Measurements from ENCODE around the gene EIF4H. TPM values are rescaled to one million over a fixed set of nuclear protein-coding genes. Genes with fewer than 3 reads are reported as not detected.
"Not testable (repeated sequence)": the region's sequence is repeated elsewhere in the genome, so short reads cannot be mapped to it uniquely, and the experiment has no call there.

The EIF4H gene
- total RNA-seq, 2 experiments from 2014 or later, result 461 to 464 TPM

DNA sequence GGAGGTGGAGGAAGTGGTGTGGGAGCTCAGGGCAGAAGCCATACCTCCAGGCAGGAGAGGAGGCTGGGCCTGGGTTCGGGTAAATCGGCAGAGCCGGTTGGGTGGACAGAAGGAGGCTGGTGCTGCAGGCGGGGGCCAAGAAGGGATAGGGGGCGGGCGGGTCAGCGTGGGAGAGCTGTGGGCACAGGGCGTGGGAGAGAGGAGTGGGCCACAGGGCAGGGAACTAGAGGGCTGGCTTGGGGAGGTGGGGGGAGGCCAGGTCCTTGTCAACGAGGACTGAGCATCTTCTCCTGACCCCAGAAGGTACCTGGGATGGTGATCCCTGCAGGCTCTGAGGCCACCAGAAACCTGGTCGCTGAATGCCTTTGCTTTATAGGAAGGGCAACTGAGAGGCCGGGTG lies 47.6 kb downstream of the EIF4H start:
- ChIA-PET POLR2A (interaction anchor here (0.5 kb wide), 1 partner anchor 149 kb away, joined by 3 read pairs; no protein-coding TSS in a partner anchor), CTCF (no interaction called here)
- peaks cover 14% of the 10 kb centered on the region for H3K4me1 Mint-ChIP-seq (ENCODE audit: low read depth)
- no peaks in the 10 kb centered on the region for H3K27me3 Mint-ChIP-seq
- H3K36me3 Mint-ChIP-seq (ENCODE audit: low read depth), result peaks cover 17% of the 10 kb centered on the region
- H3K4me3 Mint-ChIP-seq, result no peak overlapping the region
- no peak for ATAC-seq
- TF ChIP-seq, protein P1, sequence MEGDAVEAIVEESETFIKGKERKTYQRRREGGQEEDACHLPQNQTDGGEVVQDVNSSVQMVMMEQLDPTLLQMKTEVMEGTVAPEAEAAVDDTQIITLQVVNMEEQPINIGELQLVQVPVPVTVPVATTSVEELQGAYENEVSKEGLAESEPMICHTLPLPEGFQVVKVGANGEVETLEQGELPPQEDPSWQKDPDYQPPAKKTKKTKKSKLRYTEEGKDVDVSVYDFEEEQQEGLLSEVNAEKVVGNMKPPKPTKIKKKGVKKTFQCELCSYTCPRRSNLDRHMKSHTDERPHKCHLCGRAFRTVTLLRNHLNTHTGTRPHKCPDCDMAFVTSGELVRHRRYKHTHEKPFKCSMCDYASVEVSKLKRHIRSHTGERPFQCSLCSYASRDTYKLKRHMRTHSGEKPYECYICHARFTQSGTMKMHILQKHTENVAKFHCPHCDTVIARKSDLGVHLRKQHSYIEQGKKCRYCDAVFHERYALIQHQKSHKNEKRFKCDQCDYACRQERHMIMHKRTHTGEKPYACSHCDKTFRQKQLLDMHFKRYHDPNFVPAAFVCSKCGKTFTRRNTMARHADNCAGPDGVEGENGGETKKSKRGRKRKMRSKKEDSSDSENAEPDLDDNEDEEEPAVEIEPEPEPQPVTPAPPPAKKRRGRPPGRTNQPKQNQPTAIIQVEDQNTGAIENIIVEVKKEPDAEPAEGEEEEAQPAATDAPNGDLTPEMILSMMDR (IDR thresholded peaks at IDR 0.05), result no peak
- no peak for DNase-seq
- no peaks in the 10 kb centered on the region for H3K9me3 Mint-ChIP-seq
- H3K27ac Mint-ChIP-seq, result no peak overlapping the region
- intact Hi-C loops (cut with micrococcal nuclease), result no loop called here

DNA sequence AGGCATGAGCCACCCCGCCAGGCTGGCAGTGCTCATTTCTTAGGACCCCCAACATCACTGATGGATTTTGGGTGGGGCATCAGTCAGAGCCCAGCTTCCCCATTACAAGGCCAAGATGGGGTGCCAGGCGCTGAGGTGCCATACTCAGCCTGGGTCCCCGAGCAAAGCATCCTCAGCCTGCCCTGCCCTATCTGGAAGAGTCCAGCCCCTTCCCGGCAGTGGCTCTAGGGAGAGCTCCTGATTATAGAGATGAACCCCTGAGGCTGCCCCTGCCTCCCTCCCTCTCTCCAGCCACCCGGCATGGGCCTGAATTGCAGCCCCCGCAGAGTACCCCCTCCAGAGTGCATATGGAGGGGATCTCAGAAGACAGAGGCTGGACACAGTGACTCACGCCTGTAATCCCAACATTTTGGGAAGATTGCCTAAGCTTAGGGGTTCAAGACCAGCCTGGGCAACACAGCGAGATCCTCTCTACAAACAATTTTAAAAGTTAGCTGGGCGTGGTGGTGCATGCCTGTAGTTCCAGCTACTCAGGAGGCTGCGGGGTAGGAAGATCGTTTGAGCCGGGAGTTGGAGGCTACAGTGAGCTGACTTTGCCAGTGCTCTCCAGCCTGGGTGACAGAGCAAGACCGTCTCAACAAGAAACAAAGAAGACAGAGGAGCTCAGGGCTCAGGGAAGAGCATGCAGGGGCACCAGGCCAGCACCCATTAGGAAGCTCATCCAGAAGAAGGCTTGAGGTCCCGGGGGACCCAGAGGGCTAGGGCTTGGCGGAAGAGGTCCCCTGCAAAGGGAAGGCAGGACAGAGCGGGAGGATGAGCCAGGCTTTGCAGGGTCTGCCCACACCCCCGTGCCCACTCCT lies 48.9 kb downstream of the EIF4H start:
- ChIA-PET CTCF (interaction anchor here (2.0 kb wide), 1 partner anchor 16 kb away, joined by 9 read pairs; no protein-coding TSS in a partner anchor), POLR2A (interaction anchor here (1.1 kb wide), 1 partner anchor 8 kb away, joined by 3 read pairs; no protein-coding TSS in a partner anchor)
- Mint-ChIP-seq H3K27ac (no peak overlapping the region), H3K36me3 (ENCODE audit: low read depth) (peaks cover 17% of the 10 kb centered on the region), H3K27me3 (no peaks in the 10 kb centered on the region), H3K4me3 (no peak overlapping the region), H3K9me3 (no peaks in the 10 kb centered on the region), H3K4me1 (ENCODE audit: low read depth) (peaks cover 4% of the 10 kb centered on the region)
- intact Hi-C loops (cut with micrococcal nuclease), result no loop called here
- DNase-seq (no peak), ATAC-seq (no peak)
- TF ChIP-seq, protein P1 (IDR thresholded peaks at IDR 0.05), result no peak

DNA sequence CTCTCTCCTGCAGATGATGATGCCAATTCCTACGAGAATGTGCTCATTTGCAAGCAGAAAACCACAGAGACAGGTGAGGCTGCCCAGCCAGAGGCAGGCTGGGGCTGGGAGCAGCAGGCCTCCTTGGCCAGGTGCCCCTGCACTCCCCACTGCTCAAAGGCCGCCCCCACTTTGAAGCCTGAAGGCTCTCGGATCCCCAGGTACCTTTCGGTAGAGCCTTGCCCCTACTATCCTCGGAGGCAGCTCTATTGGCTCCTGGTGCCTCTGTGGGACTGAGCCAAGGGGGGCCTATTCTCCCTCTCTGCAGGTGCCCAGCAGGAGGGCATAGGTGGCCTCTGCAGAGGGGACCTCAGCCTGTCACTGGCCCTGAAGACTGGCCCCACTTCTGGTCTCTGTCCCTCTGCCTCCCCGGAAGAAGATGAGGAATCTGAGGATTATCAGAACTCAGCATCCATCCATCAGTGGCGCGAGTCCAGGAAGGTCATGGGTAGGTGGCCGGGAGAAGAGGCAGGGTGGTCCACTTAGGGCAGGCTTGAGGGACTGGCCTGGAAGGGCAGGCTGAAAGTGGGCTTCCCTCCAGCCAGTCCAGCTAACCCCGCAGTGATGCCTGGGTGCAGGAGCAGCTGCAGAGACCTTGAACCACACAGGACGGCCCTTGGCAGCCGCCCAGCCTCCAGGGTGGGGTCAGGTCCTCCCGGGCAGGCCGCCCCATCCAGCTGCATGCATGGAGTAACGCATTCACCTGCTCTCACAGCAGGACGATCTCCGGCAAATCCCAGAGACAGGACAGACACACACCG lies 49.8 kb downstream of the EIF4H start:
- peaks cover 15% of the 10 kb centered on the region for H3K36me3 Mint-ChIP-seq (ENCODE audit: low read depth)
- ATAC-seq (no peak), DNase-seq (no peak)
- CTCF ChIA-PET, result interaction anchor here (2.0 kb wide), 1 partner anchor 17 kb away, joined by 9 read pairs; no protein-coding TSS in a partner anchor
- TF ChIP-seq, protein P1 (IDR thresholded peaks at IDR 0.05), result no peak
- no peaks in the 10 kb centered on the region for H3K9me3 Mint-ChIP-seq
- no peaks in the 10 kb centered on the region for H3K27me3 Mint-ChIP-seq
- no peaks in the 10 kb centered on the region for H3K4me1 Mint-ChIP-seq (ENCODE audit: low read depth)
- H3K4me3 Mint-ChIP-seq, result no peak overlapping the region
- H3K27ac Mint-ChIP-seq, result no peak overlapping the region
- intact Hi-C loops (cut with micrococcal nuclease), result no loop called here
- POLR2A ChIA-PET, result no interaction called here

DNA sequence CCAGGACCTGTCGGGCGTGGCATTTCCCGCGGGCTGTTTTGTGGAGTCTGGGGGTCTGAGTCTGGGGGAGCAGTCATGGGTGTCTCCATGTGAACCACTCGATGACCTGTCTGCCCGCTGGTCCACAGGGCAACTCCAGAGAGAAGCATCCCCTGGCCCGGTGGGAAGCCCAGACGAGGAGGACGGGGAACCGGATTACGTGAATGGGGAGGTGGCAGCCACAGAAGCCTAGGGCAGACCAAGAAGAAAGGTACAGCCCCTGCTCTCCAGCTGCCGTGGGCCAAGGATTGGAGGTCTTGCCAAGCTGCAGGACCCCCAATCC lies 50.3 kb downstream of the EIF4H start:
- ChIA-PET CTCF (no interaction called here), POLR2A (no interaction called here)
- peaks cover 18% of the 10 kb centered on the region for H3K36me3 Mint-ChIP-seq (ENCODE audit: low read depth)
- no peak overlapping the region for H3K27ac Mint-ChIP-seq
- H3K27me3 Mint-ChIP-seq, result no peaks in the 10 kb centered on the region
- intact Hi-C loops (cut with micrococcal nuclease), result no loop called here
- TF ChIP-seq, protein P1 (IDR thresholded peaks at IDR 0.05), result no peak
- no peak overlapping the region for H3K4me3 Mint-ChIP-seq
- H3K4me1 Mint-ChIP-seq (ENCODE audit: low read depth), result no peaks in the 10 kb centered on the region
- DNase-seq (no peak), ATAC-seq (no peak)
- no peaks in the 10 kb centered on the region for H3K9me3 Mint-ChIP-seq

DNA sequence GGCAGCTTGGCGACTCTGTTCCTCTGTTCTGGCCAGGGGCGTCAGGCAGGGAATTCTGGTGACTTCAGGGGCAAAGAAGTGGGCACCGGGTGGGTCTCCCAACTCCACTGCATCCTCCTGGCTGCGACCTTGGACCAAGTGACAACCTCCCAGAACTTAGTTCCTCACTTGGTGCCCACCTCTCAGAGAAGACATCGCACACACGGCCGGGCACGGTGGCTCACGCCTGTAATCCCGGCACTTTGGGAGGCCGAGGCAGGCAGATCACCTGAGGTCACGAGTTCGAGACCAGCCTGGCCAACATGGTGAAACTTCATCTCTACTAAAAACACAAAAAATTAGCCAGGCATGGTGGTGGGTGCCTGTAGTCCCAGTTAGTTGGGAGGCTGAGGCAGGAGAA lies 50.8 kb downstream of the EIF4H start:
- H3K4me3 Mint-ChIP-seq; CTCF ChIA-PET; ATAC-seq; H3K27me3 Mint-ChIP-seq; H3K4me1 Mint-ChIP-seq (ENCODE audit: low read depth); DNase-seq; H3K9me3 Mint-ChIP-seq; intact Hi-C loops (cut with micrococcal nuclease); POLR2A ChIA-PET; H3K27ac Mint-ChIP-seq: not testable (repeated sequence)
- H3K36me3 Mint-ChIP-seq (ENCODE audit: low read depth), result peaks cover 18% of the 10 kb centered on the region

Data from activated CD8-positive, alpha-beta T cell treated with anti-CD3 and anti-CD28 coated beads for 36 hours (primary cell).